Right lobe of liver (tissue), 6 donors: ENCODE measurements around the gene KRIT1. TPM values are rescaled to one million over a fixed set of nuclear protein-coding genes. Genes with fewer than 3 reads are reported as not detected.
"Not testable (repeated sequence)": the region's sequence is repeated elsewhere in the genome, so short reads cannot be mapped to it uniquely, and the experiment has no call there.

Source experiments
- ATAC-seq, 4 donors: fragments of 200-7000 bp; cut with Tn5 transposase; one replicate each; pipeline ENCODE4 v1.9.1; 2020; ENCODE audit warnings: mild to moderate bottlenecking in 4 of 4, moderate library complexity in 4 of 4
- DNase-seq, 3 donors: peaks; one replicate each; pipeline ENCODE4 v3.0.0-alpha.2; 2020
- H3K27ac ChIP-seq, 3 donors: fragments of 200-600 bp; one replicate each; pipeline ENCODE4 v1.8.0; 2022
- H3K27me3 ChIP-seq, 2 donors: fragments of 200-600 bp; one replicate each; pipeline ENCODE4 v1.8.0; 2022
- H3K36me3 ChIP-seq, 4 donors: fragments of 200-600 bp; sonication (generic) in 1 of 4; one replicate each; pipeline versions ENCODE4 v1.5.1 to v1.8.0; 2017 to 2022; ENCODE audit warnings: control low read depth in 1 of 4
- H3K4me1 ChIP-seq, 4 donors: fragments of 200-600 bp; sonication (generic) in 1 of 4; one replicate each; pipeline versions ENCODE4 v1.5.1 to v1.8.0; 2017 to 2022; ENCODE audit warnings: control low read depth in 1 of 4
- H3K4me3 ChIP-seq, 3 donors: fragments of 200-600 bp; one replicate each; pipeline ENCODE4 v1.8.0; 2022
- H3K9me3 ChIP-seq, 4 donors: fragments of 200-600 bp; sonication (generic) in 1 of 4; one replicate each; pipeline versions ENCODE4 v1.5.1 to v1.8.0; 2017 to 2022; ENCODE audit warnings: control low read depth in 1 of 4
- CTCF ChIP-seq, 4 donors: fragments of 200-600 bp in 3 of 4; fragments of 450-650 bp in 1 of 4; IDR thresholded peaks; one replicate each; pipeline versions ENCODE4 v1.5.1 to v1.8.0; 2016 to 2022; ENCODE audit warnings: antibody characterized with exemption in 4 of 4, mild to moderate bottlenecking in 2 of 4
- POLR2A ChIP-seq: fragments of 450-650 bp; IDR thresholded peaks from one replicate; pipeline ENCODE4 v1.6.1; 2017; ENCODE audit warnings: antibody characterized with exemption, mild to moderate bottlenecking
- WGBS: methylation state at CpG from one replicate; pipeline ENCODE4 v1.1.6; 2018; ENCODE audit warnings: low coverage, low lambda C conversion rate; ENCODE audit not compliant: insufficient coverage; ENCODE audit errors: missing lambda C conversion rate; 5-methylcytosine and 5-hydroxymethylcytosine counted together
- intact Hi-C, 2 donors: fragments of 100-400 bp; cut with DNase I; formaldehyde crosslinking; loops; one replicate each; pipeline versions ENCODE4 v1.11.2 to v1.14.1; 2022
- total RNA-seq, 6 experiments: library from RNA; depleted of rRNA in 2 of 6; stranded (reverse); fragments of >200 nt in 2 of 6; fragmentation: NEBNext Ultra II Directional in 3 of 6; extraction: Animal tissue kit (Norgen Biotek cat#: 25700) in 3 of 6; gene quantifications; one replicate each; pipeline versions ENCODE4 v1.1.0 to v1.2.4, GENCODE V29; 2016 to 2023
- donor health status: DM: no; HTN: yes; CAD: no.
- donor health status: DM: no; HTN: no; CAD: no.
- donor health status: DM: no; HTN: no; CAD: no.
- donor health status: DM: no; HTN: yes; CAD: no.
- donor health status: DM: no; HTN: yes; CAD: no.

The KRIT1 gene
- total RNA-seq, 6 experiments from 2014 or later: 15.9 to 32.3 (median 22.6) TPM

- DNase-seq (peak; percentile 91 to 93 (median 92)), ATAC-seq (peak; percentile 100)
- Histone ChIP-seq H3K36me3 (no peaks in the 10 kb centered on the region), H3K9me3 (no peaks in the 10 kb centered on the region), H3K27ac (peak within 1 kb of the TSS; percentile 13 to 63 (median 39)), H3K4me1 (no peaks in the 10 kb centered on the region), H3K4me3 (peak within 1 kb of the TSS; percentile 34 to 57 (median 52)), H3K27me3 (no peaks in the 10 kb centered on the region)
- WGBS: 26% methylated on average over 22 of the region's 60 CpGs
- TF ChIP-seq CTCF (IDR thresholded peaks at IDR 0.05) (peak; percentile 98 to 100 (median 100)), POLR2A (no peak)
- intact Hi-C loops: no loop called here
Observed at GRCh38 chr7:92178928-92179924, 66.5 kb downstream of the KRIT1 start, which contains the start of gene LRRD1. TSS of gene LRRD1 (minus strand) at chr7:92179142. CDS start at chr7:92165202, 13,940 bp downstream.

GRCh38 chr7:92177362-92177761 lies 68.4 kb downstream of the KRIT1 start:
- Histone ChIP-seq H3K4me1 (no peaks in the 10 kb centered on the region), H3K27ac (no peak overlapping the region), H3K9me3 (no peaks in the 10 kb centered on the region), H3K27me3 (no peaks in the 10 kb centered on the region), H3K36me3 (no peaks in the 10 kb centered on the region), H3K4me3 (no peak overlapping the region)
- TF ChIP-seq CTCF (IDR thresholded peaks at IDR 0.05) (no peak), POLR2A (no peak)
- DNase-seq (no peak), ATAC-seq (no peak)
- intact Hi-C loops: no loop called here

GRCh38 chr7:92169529-92169928 lies 76.2 kb downstream of the KRIT1 start:
- H3K9me3 ChIP-seq, intact Hi-C loops, H3K36me3 ChIP-seq, H3K4me1 ChIP-seq, H3K27me3 ChIP-seq, H3K27ac ChIP-seq, ATAC-seq, DNase-seq, H3K4me3 ChIP-seq: not testable (repeated sequence)
- 66% methylated on average over 2 of the region's 2 CpGs for WGBS

GRCh38 chr7:92161271-92161670 lies 84.4 kb downstream of the KRIT1 start:
- TF ChIP-seq POLR2A: no peak
- Histone ChIP-seq H3K4me3 (no peak overlapping the region), H3K36me3 (no peaks in the 10 kb centered on the region), H3K27ac (no peak overlapping the region), H3K4me1 (no peaks in the 10 kb centered on the region), H3K27me3 (no peaks in the 10 kb centered on the region), H3K9me3 (no peaks in the 10 kb centered on the region)
- intact Hi-C loops: no loop called here
- WGBS: 61% methylated on average over 1 of the region's 1 CpG
- DNase-seq (no peak), ATAC-seq (no peak)

GRCh38 chr7:92158660-92159575 lies 86.8 kb downstream of the KRIT1 start:
- intact Hi-C loops: no loop called here
- Histone ChIP-seq H3K4me1 (no peaks in the 10 kb centered on the region), H3K27ac (no peak overlapping the region), H3K4me3 (no peak overlapping the region), H3K9me3 (no peaks in the 10 kb centered on the region), H3K27me3 (no peaks in the 10 kb centered on the region), H3K36me3 (no peaks in the 10 kb centered on the region)
- ATAC-seq: no peak
- no peak for DNase-seq
- TF ChIP-seq POLR2A (no peak), CTCF (IDR thresholded peaks at IDR 0.05) (no peak)
- 80% methylated on average over 2 of the region's 3 CpGs for WGBS
